ENCODE results near the gene SLC12A8.

The SLC12A8 gene

DNA sequence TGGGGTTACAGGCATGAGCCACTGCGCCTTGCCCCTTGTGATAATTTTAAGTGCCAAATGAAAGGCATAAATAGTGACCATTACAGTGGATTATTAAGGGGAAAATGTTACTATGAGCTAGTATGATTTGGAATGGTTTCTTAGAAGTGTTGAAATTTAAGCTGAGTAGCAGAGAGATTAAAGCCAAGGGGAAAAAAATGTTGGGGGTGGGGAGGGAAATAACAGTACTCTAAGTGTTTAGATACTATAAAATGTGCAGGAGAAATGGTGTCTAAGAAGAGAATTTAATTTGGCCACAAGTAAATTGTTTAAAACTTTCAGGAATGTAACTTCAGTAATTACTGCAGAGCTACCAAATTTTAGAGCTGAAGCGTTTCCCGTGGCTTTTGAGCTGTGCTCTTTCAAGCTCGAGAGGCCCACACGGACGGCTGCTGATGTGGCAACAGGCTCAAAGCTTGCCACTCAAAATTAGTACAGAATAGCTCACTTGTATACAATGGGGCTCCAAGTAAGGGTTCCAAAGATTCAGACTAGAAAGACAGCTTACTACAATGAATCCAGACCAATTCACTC, 23.9 kb upstream of the SLC12A8 start:
- no peak for DNase-seq
- Histone ChIP-seq H3K27me3 (replicated peaks) (no peaks in the 10 kb centered on the region), H3K4me3 (ENCODE audit: low read depth, low read length) (no peak overlapping the region), H3K27ac (no peak overlapping the region), H3K36me3 (replicated peaks) (peaks cover 14% of the 10 kb centered on the region)
- in situ Hi-C loops (cut with HindIII; ENCODE audit: low pct_ligation_motif_present, low sequenced_read_pairs), result no loop called here
- TF ChIP-seq, protein P1, sequence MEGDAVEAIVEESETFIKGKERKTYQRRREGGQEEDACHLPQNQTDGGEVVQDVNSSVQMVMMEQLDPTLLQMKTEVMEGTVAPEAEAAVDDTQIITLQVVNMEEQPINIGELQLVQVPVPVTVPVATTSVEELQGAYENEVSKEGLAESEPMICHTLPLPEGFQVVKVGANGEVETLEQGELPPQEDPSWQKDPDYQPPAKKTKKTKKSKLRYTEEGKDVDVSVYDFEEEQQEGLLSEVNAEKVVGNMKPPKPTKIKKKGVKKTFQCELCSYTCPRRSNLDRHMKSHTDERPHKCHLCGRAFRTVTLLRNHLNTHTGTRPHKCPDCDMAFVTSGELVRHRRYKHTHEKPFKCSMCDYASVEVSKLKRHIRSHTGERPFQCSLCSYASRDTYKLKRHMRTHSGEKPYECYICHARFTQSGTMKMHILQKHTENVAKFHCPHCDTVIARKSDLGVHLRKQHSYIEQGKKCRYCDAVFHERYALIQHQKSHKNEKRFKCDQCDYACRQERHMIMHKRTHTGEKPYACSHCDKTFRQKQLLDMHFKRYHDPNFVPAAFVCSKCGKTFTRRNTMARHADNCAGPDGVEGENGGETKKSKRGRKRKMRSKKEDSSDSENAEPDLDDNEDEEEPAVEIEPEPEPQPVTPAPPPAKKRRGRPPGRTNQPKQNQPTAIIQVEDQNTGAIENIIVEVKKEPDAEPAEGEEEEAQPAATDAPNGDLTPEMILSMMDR (IDR thresholded peaks at IDR 0.05; ENCODE audit: low read depth, low read length, missing control alignments), result no peak

DNA sequence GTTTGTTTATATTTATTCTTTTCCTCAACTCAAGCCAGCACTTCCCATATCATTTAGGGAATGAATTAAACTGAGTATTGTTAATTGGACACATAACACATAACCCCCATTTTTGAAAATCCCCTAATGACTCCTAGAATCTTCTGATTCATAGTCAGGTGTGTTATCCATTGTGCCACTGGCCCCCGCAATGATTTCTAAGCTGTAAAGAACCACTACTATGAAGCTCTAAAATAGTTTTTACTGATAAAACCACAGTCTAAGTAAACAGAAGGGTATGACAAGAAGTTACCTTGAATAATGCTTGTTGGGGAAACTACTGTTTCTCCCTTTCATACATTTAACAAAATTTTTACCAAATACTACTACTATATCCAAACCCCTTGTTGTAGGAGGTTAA, 22.3 kb upstream of the SLC12A8 start:
- no peak for DNase-seq
- in situ Hi-C loops (cut with HindIII; ENCODE audit: low pct_ligation_motif_present, low sequenced_read_pairs), result no loop called here
- Histone ChIP-seq H3K27ac (no peak overlapping the region), H3K27me3 (replicated peaks) (no peaks in the 10 kb centered on the region), H3K36me3 (replicated peaks) (peaks cover 14% of the 10 kb centered on the region), H3K4me3 (ENCODE audit: low read depth, low read length) (no peak overlapping the region)
- TF ChIP-seq, protein P1 (IDR thresholded peaks at IDR 0.05; ENCODE audit: low read depth, low read length, missing control alignments), result no peak

DNA sequence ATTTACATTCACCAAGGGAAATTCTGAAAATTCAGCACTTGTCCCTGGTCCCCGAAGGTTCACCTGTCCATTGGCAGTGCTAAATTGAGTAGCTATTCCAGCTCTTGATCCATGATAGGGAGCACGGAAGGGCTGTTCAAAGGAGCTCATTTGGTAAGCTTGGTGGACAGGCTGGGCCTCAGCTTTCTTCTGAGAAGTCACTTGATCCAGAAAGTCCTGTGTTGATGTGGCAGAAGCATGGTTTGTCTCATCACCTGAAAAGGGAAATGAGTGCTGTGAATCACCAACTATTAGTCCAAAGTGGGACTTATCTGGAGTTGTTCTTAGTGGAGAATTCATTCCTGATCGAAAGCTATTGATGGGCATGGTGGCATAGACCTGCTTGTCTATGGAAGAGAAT, 19.9 kb upstream of the SLC12A8 start:
- Histone ChIP-seq H3K36me3 (replicated peaks) (peaks cover 14% of the 10 kb centered on the region), H3K27me3 (replicated peaks) (no peaks in the 10 kb centered on the region), H3K27ac (peak overlapping the region; percentile 64), H3K4me3 (ENCODE audit: low read depth, low read length) (no peak overlapping the region)
- TF ChIP-seq, protein P1 (IDR thresholded peaks at IDR 0.05; ENCODE audit: low read depth, low read length, missing control alignments), result no peak
- in situ Hi-C loops (cut with HindIII; ENCODE audit: low pct_ligation_motif_present, low sequenced_read_pairs), result no loop called here
- no peak for DNase-seq

DNA sequence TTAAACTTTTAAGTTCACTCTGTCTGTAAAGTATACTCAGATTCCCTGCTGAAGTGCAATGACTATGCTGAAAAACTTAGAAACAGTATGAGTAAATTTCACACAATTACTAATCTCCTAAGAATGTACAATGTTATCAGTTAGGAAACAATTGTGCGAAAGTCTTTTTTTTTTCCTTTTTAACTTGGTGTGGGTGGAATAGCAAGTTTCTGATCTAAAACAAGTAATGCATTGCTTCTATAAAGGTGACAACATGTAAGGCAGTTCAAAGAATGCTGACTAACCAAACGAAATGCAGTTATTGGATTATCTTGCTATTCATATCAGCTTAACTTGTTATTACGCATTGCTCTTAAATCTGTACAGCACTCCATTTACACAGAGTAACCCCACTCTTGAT, 19.3 kb upstream of the SLC12A8 start:
- in situ Hi-C loops (cut with HindIII; ENCODE audit: low pct_ligation_motif_present, low sequenced_read_pairs), result no loop called here
- Histone ChIP-seq H3K36me3 (replicated peaks) (peaks cover 14% of the 10 kb centered on the region), H3K27me3 (replicated peaks) (no peaks in the 10 kb centered on the region), H3K27ac (peak overlapping the region; percentile 64), H3K4me3 (ENCODE audit: low read depth, low read length) (no peak overlapping the region)
- peak; percentile 17 for DNase-seq
- TF ChIP-seq, protein P1 (IDR thresholded peaks at IDR 0.05; ENCODE audit: low read depth, low read length, missing control alignments), result no peak

DNA sequence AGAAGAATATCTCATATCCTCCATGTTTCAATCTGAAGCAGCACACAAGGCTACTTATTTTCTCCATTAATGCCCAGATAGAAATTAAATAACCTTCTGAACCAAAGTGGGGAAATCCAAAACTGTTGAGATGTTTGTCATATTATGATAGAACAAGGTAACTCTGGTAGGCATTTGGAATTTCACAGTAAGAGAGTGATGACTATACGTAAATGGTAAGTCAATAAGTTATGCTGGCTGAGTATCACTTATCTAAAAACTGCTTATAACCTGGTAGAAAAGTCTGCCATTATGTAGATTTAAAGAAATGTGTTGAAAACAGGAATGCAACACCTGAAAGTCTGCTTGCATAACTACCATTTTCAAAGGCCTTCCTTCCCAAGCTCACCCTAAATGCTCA, 17.2 kb upstream of the SLC12A8 start:
- peaks cover 14% of the 10 kb centered on the region for H3K36me3 ChIP-seq (replicated peaks)
- no peak overlapping the region for H3K27ac ChIP-seq
- no peaks in the 10 kb centered on the region for H3K27me3 ChIP-seq (replicated peaks)
- in situ Hi-C loops (cut with HindIII; ENCODE audit: low pct_ligation_motif_present, low sequenced_read_pairs), result no loop called here
- DNase-seq, result no peak
- no peak overlapping the region for H3K4me3 ChIP-seq (ENCODE audit: low read depth, low read length)
- TF ChIP-seq, protein P1 (IDR thresholded peaks at IDR 0.05; ENCODE audit: low read depth, low read length, missing control alignments), result no peak

DNA sequence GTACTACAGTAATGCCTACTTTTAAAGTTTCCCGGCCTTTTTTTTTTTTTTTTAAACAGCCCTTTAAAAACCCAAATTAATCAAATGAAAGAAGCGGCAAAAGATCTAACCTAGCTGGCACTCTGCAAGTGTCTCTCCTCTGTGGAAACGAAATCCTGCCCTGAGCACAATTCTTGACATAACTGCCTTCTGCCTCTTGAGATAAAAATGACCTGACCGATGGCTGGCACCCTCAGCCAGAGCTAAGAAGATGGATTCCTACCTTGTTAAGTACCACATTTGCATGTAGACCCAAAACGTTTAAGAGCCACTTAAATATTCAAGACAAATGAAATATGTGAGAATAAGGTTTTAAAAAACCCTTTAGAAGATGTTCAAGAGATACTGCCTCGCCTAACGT, 16.6 kb upstream of the SLC12A8 start:
- Histone ChIP-seq H3K27ac (no peak overlapping the region), H3K4me3 (ENCODE audit: low read depth, low read length) (no peak overlapping the region), H3K36me3 (replicated peaks) (peaks cover 14% of the 10 kb centered on the region), H3K27me3 (replicated peaks) (no peaks in the 10 kb centered on the region)
- in situ Hi-C loops (cut with HindIII; ENCODE audit: low pct_ligation_motif_present, low sequenced_read_pairs), result no loop called here
- no peak for DNase-seq
- TF ChIP-seq, protein P1 (IDR thresholded peaks at IDR 0.05; ENCODE audit: low read depth, low read length, missing control alignments), result no peak
